Ectodermal cell (in vitro differentiated cells): ENCODE data around the gene HCN2.

Experiments used
- H3K27ac ChIP-seq: 2 replicates; pipeline ENCODE4 v1.7.0; 2013; ENCODE audit warnings: mild to moderate bottlenecking, low read depth, low read length; ENCODE audit not compliant: insufficient read depth, poor library complexity, severe bottlenecking
- H3K27me3 ChIP-seq: 2 replicates; pipeline ENCODE4 v1.7.0; 2013; ENCODE audit warnings: mild to moderate bottlenecking, low read length; ENCODE audit not compliant: insufficient read depth, control insufficient read depth, poor library complexity, severe bottlenecking
- H3K36me3 ChIP-seq: one replicate; pipeline ENCODE4 v1.7.0; 2013; ENCODE audit warnings: low read length; ENCODE audit not compliant: control insufficient read depth, insufficient read depth
- H3K4me1 ChIP-seq: one replicate; pipeline ENCODE4 v1.7.0; 2013; ENCODE audit warnings: low read length; ENCODE audit not compliant: control insufficient read depth, insufficient read depth
- H3K4me3 ChIP-seq: 2 replicates; pipeline ENCODE4 v1.7.0; 2013; ENCODE audit warnings: low read depth, low read length, control low read depth; ENCODE audit not compliant: insufficient read depth
- H3K9me3 ChIP-seq: 2 replicates; pipeline ENCODE4 v1.7.0; 2013; ENCODE audit warnings: mild to moderate bottlenecking, low read length, moderate library complexity; ENCODE audit not compliant: control insufficient read depth
- WGBS, 2 experiments: methylation state at CpG; one replicate each; pipeline ENCODE4 v1.1.7; 2013; ENCODE audit warnings: missing lambda C conversion rate in 2 of 2; 5-methylcytosine and 5-hydroxymethylcytosine counted together

HCN2 gene

DNA sequence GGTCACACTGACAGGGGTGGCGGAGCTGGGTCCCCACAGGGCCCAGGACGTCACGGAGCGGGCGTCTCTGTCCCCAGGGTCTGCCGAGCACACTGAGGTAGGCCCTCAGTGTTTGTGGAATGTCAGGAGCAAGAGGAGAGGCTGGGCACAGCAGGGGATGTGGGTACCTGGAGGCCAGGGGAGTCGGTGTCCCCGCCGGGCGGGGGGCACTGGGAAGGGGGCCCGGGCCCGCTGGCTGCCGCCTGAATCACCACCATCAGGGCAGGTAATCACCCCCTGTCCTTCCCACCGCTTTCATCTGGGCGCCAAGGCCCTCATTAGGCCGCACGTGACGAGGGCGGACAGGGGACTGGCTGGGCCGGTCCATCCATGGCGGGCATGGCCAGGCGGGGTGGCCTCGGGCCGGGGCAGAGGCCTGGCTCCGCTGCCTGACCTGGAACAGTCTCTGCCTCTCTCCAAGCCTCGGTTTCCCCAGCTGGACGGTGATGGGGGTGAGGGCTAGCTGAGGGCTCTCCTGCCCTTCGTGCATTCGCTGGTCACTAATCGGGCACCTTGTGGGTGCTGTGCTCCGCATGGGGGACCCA, 51.0 kb downstream of the HCN2 start:
- Histone ChIP-seq H3K9me3 (no peaks in the 10 kb centered on the region), H3K4me3 (no peak overlapping the region), H3K27me3 (peaks cover 37% of the 10 kb centered on the region), H3K36me3 (no peaks in the 10 kb centered on the region), H3K27ac (no peak overlapping the region), H3K4me1 (peaks cover 2% of the 10 kb centered on the region)
- WGBS, 2 experiments, result 92 to 94% methylated on average over 31 of the region's 31 CpGs

DNA sequence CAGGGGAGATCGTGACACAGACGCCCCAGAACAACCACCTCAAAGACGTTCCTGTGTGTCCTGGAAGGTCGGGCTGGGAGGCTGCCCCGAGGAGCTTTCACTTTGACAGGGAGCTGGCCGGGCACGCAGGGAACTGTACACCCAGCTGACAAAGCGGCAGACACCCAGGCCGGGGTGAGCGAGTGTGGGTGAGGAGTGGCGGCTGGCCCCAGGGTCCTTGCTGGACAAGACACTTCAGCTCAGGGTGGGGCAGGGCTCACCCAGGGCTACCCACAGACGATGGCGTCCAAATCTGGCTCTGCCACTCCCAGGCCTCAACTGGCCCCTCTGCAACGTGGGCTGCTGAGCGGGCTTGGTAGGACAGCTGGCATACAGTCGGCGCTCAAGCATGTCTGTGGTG, 52.0 kb downstream of the HCN2 start:
- peaks cover 37% of the 10 kb centered on the region for H3K27me3 ChIP-seq
- H3K4me3 ChIP-seq, result no peak overlapping the region
- no peak overlapping the region for H3K27ac ChIP-seq
- H3K9me3 ChIP-seq, result no peaks in the 10 kb centered on the region
- no peaks in the 10 kb centered on the region for H3K36me3 ChIP-seq
- H3K4me1 ChIP-seq, result peaks cover 2% of the 10 kb centered on the region
- WGBS, 2 experiments, result 94% methylated on average over 17 of the region's 17 CpGs

DNA sequence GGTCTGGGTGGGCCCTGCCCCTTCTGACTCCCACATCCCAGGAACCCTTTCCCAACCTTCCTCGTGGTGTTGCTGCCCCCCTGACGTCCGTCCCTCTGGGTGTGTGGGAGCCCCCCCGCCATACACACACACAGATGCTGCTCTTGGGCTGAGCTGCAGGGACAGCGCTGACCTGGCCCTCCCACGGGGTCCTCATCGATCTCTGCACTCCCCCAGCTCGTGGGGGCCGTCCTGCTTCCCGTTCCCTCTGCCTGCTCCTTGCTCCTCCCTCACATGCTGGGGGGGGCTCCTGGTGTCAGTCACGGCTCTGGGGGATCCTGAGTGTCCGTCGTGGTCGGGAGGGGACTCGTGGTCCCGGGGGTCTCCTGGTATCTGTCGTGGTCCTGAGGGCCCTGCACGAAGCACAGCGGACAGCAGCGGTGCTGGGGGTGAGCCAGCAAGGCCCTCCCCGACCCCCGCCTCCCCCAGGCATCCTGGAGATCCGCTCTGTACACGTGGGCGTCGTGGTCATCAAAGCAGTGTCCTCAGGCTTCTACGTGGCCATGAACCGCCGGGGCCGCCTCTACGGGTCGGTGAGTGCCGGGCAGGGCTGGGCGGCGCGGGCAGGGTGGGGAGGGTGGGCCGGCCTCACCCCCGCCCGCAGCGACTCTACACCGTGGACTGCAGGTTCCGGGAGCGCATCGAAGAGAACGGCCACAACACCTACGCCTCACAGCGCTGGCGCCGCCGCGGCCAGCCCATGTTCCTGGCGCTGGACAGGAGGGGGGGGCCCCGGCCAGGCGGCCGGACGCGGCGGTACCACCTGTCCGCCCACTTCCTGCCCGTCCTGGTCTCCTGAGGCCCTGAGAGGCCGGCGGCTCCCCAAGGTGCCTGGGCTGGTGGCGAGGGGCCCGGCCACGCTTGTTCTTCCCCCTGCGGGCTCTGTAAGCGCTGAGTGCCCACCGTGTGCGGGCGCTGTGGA, 53.4 kb downstream of the HCN2 start:
- WGBS, 2 experiments, result 92% methylated on average over 70 of the region's 70 CpGs

DNA sequence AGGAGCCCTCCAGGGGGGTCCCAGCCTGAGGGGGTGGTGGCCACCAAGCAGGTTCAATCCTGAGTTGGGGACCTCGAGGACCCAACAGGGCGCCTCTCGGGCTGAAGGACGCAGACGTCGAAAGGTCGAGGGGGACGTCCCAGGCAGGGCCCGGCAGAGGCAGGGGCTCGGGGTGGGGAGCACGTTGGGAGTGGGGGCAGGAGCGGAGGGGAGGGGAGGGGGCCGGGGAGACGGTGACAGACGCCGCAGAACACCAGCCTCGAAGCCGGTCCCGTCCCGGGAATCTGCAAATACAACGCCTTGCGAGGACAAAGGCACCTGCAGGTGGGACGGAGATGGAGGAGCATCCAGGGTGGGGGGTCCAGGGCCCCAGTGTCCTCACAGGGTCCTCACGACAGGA, 54.1 kb downstream of the HCN2 start:
- Histone ChIP-seq H3K4me3 (no peak overlapping the region), H3K27ac (no peak overlapping the region), H3K9me3 (no peaks in the 10 kb centered on the region), H3K36me3 (no peaks in the 10 kb centered on the region), H3K4me1 (peaks cover 2% of the 10 kb centered on the region), H3K27me3 (peaks cover 17% of the 10 kb centered on the region)
- whole genome bisulfite sequencing, 2 experiments, result 92 to 93% methylated on average over 24 of the region's 24 CpGs

More for the DNA sequence above, 53.4 kb downstream of the HCN2 start:
- peaks cover 24% of the 10 kb centered on the region for H3K27me3 ChIP-seq
- no peak overlapping the region for H3K4me3 ChIP-seq
- H3K4me1 ChIP-seq, result peaks cover 2% of the 10 kb centered on the region
- H3K9me3 ChIP-seq, result no peaks in the 10 kb centered on the region
- H3K27ac ChIP-seq, result no peak overlapping the region
- H3K36me3 ChIP-seq, result no peaks in the 10 kb centered on the region

DNA sequence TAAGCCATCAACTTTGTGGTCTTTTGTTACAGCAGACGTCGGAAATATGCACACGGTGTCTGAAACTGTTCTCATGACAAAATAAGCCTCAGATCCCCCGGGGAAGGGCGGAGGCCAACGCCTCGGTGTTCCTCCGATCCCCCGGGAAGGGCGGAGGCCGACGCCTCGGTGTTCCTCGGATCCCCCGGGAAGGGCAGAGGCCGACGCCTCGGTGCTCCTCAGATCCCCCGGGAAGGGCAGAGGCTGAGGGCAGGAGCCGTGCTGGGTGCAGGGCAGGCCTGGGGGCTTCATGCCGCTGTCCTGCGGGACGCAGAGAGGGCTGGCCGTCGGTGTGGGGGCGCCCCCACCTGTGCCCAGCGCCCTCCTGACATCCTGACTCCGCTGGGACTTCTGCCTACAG, 54.7 kb downstream of the HCN2 start:
- no peaks in the 10 kb centered on the region for H3K36me3 ChIP-seq
- no peaks in the 10 kb centered on the region for H3K4me1 ChIP-seq
- H3K27ac ChIP-seq, result no peak overlapping the region
- peaks cover 10% of the 10 kb centered on the region for H3K27me3 ChIP-seq
- 89% methylated on average over 28 of the region's 28 CpGs for WGBS, 2 experiments
- no peaks in the 10 kb centered on the region for H3K9me3 ChIP-seq
- H3K4me3 ChIP-seq, result no peak overlapping the region

DNA sequence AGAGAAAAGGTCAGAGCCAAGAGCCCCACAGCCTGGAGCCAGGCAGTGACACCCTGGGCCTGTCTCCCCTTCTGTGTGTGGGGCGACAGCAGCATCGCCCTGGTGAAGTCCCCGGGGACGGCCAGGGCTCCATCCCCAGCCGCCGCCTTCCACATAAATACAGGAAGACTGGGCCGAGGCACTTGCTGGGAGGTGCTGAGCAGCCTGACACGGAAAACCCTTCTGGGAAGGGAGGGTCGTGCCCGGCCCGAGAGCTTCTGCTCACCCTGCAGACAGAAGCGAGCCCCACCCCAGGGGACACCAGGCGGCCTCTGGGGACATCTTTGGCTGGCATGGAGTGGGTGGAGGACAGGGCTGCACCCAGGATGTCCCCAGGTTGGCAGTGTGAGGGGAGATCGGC, 55.1 kb downstream of the HCN2 start:
- WGBS, 2 experiments, result 93 to 94% methylated on average over 14 of the region's 14 CpGs
- H3K4me1 ChIP-seq, result no peaks in the 10 kb centered on the region
- no peaks in the 10 kb centered on the region for H3K36me3 ChIP-seq

DNA sequence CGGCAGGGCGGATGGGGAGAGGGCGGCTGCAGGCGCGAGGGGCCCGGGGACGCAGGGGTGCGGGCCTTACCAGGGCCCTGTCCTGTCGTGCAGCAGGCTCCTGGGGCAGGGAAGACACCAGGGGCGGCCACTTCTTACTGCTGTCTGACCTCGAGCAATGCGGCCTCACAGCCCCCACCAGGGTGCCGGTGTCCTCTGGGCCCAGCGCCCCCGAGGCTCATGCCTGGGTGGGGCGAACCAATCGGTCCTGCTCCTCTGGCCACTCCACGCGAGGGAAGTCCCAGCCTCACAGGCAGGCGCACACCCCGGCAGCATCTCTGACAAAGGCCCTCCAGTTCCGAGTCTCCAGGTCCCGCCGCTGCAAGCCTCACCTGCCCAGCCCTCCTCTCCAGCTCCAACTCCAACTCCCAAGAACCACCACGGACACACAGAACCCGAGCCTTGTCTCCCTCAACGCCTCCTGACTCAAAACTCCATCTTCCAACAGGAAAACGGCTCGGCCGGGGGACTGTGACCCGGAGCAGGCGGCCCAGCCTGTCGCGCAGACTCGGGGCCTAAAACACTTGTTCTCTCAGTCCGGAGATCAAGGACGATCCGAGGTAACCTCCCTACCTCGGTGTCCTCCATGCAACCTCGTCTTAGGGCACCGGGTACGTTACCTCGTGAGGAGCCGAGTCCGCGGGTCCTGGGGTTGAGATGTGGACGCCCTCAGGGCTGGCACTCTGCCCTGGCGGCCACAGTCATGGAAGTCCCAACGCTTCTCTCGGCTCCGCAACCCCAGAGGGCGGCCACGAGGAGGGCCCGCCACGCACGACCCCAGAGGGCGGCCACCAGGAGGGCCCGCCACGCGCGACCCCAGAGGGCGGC, 56.5 kb downstream of the HCN2 start:
- H3K4me3 ChIP-seq, result no peak overlapping the region
- 94% methylated on average over 62 of the region's 62 CpGs for WGBS, 2 experiments
- no peaks in the 10 kb centered on the region for H3K27me3 ChIP-seq
- H3K4me1 ChIP-seq, result no peaks in the 10 kb centered on the region
- no peak overlapping the region for H3K27ac ChIP-seq
- H3K9me3 ChIP-seq, result no peaks in the 10 kb centered on the region
- H3K36me3 ChIP-seq, result peaks cover 6% of the 10 kb centered on the region

More for the DNA sequence above, 55.1 kb downstream of the HCN2 start:
- Histone ChIP-seq H3K27ac (no peak overlapping the region), H3K9me3 (no peaks in the 10 kb centered on the region), H3K4me3 (no peak overlapping the region), H3K27me3 (peaks cover 8% of the 10 kb centered on the region)

DNA sequence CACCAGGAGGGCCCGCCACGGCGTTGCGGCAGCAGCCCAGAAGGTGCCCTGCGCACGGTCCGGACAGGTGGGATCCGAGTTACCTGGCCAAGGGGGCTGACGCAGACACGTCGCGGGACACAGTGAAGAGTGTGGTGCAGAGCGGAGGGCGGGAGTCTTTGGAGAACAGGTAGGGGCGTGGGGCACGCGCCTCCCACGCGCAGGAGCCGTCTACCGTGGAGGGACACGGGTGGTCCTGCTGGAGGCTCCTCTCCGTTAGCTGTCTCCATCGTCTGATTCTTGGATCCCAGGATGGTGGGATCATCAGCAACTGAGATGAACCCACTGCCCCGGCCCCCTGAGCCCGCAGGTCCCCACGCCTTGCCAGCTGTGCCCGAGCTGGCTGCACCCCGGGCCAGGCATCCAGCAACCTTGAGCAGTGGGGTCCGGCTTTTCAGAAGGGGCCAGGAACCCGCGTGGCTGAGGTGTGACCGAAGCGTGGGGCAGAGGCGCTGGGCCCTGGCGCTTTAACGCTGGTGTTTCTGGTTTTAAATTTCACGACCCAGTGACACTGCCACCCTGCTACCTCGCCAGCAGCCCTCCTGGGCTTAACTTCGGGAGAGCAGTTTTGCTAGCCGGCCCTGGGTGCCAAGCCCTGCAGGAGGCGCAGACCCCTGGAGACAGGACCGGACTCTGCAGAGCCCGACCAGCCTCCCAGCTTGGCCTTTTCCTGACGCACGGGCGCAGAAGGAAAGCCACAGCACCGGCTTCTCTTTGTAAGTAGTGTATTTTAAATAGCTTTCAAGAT, 57.3 kb downstream of the HCN2 start:
- Histone ChIP-seq H3K27me3 (no peaks in the 10 kb centered on the region), H3K4me1 (no peaks in the 10 kb centered on the region), H3K36me3 (peaks cover 11% of the 10 kb centered on the region), H3K9me3 (no peaks in the 10 kb centered on the region), H3K4me3 (no peak overlapping the region), H3K27ac (no peak overlapping the region)
- 97% methylated on average over 47 to 48 of the region's 48 CpGs for WGBS, 2 experiments

DNA sequence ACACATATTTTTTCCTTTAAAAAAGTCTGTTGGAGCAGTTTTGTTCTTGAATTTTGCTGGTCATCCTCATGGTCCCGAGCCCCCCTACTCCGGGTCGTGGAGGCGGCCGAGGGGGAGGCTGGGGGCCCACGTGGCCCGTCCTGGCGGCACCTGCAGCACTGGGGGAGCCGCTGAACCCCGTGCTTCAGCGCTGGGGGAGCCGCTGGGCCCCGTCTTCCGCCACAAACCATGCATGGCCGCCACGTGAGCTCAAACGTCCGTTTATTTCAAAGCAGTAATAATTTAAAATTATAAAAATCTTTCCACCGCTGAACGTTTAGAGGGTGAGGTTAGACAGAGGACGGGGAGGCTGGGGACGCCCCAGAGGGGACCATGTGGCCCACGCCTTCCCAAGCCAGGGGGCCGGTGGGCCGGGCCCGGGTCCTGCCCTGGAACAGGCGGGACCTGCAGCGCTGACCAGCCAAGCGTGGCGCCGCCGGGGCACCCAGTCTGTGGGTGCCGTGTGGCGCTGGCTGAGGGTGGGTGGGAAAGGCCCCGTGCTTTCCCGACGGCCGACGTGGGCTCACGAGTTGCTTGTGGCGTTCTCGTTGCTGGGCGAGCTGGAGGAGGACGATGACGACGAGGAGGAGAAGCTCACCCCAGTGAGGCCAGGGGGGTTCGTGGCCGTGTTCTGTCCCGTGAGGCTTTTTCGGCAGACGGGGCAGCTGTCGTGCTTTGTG, 58.0 kb downstream of the HCN2 start:
- H3K27ac ChIP-seq, result no peak overlapping the region
- no peaks in the 10 kb centered on the region for H3K9me3 ChIP-seq
- 96 to 97% methylated on average over 51 to 52 of the region's 52 CpGs for whole genome bisulfite sequencing, 2 experiments
- no peak overlapping the region for H3K4me3 ChIP-seq
- no peaks in the 10 kb centered on the region for H3K27me3 ChIP-seq
- peaks cover 16% of the 10 kb centered on the region for H3K36me3 ChIP-seq
- no peaks in the 10 kb centered on the region for H3K4me1 ChIP-seq
